AG04450 (cell line): Measurements from ENCODE around the gene RPTOR. TPM values are rescaled to one million over a fixed set of nuclear protein-coding genes. Genes with fewer than 3 reads are reported as not detected.

ENCODE experiments used
- CTCF ChIA-PET: fragments of 300-600, 350-600 bp; formaldehyde crosslinking; extraction: SDS; loops from one replicate; lab custom pipeline; 2022; ENCODE audit warnings: antibody characterized with exemption, inconsistent platforms; lab: Charles Lee
- POLR2A ChIA-PET: fragments of 350-600 bp; formaldehyde crosslinking; extraction: SDS; loops from one replicate; lab custom pipeline; 2021; ENCODE audit warnings: antibody characterized with exemption, inconsistent platforms; lab: Yijun Ruan, JAX
- DNase-seq: peaks from one replicate; pipeline ENCODE4 v3.0.0-alpha.2; 2011; ENCODE audit warnings: low read depth, low spot score
- H3K27ac ChIP-seq: one replicate; pipeline ENCODE4 v1.5.1; 2012; ENCODE audit warnings: low read depth, low read length, control low read depth
- H3K27me3 ChIP-seq: one replicate; pipeline ENCODE4 v1.6.0; 2012; ENCODE audit warnings: low read length; ENCODE audit not compliant: control insufficient read depth, insufficient read depth
- H3K4me3 ChIP-seq: 2 replicates; pipeline ENCODE4 v1.5.1; 2011; ENCODE audit warnings: mild to moderate bottlenecking, low read depth, low read length, control low read depth
- H3K9me3 ChIP-seq: 2 replicates; pipeline ENCODE4 v1.5.1; 2012; ENCODE audit warnings: low read length; ENCODE audit not compliant: control insufficient read depth, insufficient read depth
- polyA plus RNA-seq: library from polyadenylated mRNA; depleted of rRNA; stranded (reverse); fragments of >200 nt; gene quantifications from 2 replicates; pipeline ENCODE4 v1.2.3, GENCODE V29; 2011
- TF ChIP-seq, protein P1 (sequence below): IDR thresholded peaks from 2 replicates; pipeline ENCODE4 v1.5.1; 2011; ENCODE audit warnings: low read depth, low read length, control low read depth, inconsistent platforms

The RPTOR gene
- polyA plus RNA-seq, 1 experiment: 6.2 TPM

DNA sequence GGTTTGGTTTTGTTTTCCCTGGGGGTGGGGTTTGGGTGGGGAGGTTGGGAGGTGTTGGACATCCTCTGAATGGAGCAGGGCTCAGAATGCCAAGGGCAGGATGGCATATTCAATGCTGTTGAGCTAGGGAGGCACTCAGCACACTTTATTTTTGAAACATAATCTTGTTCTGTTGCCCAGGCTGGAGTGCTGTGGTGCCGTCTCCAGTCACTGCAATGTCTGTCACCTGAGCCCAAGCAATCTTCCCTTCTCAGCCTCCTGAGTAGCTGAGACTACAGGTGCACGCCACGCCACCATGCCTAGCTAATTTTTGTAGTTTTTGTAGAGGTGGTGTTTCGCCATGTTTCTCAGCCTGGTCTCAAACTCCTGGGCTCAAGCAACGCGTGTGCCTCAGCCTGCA, 186.1 kb downstream of the RPTOR start:
- ChIA-PET POLR2A (no interaction called here), CTCF (no interaction called here)
- Histone ChIP-seq H3K27ac (no peak overlapping the region), H3K27me3 (no peaks in the 10 kb centered on the region), H3K4me3 (no peak overlapping the region), H3K9me3 (no peaks in the 10 kb centered on the region; the same call in 1 of the 2 replicates)
- DNase-seq: no peak
- TF ChIP-seq, protein P1, sequence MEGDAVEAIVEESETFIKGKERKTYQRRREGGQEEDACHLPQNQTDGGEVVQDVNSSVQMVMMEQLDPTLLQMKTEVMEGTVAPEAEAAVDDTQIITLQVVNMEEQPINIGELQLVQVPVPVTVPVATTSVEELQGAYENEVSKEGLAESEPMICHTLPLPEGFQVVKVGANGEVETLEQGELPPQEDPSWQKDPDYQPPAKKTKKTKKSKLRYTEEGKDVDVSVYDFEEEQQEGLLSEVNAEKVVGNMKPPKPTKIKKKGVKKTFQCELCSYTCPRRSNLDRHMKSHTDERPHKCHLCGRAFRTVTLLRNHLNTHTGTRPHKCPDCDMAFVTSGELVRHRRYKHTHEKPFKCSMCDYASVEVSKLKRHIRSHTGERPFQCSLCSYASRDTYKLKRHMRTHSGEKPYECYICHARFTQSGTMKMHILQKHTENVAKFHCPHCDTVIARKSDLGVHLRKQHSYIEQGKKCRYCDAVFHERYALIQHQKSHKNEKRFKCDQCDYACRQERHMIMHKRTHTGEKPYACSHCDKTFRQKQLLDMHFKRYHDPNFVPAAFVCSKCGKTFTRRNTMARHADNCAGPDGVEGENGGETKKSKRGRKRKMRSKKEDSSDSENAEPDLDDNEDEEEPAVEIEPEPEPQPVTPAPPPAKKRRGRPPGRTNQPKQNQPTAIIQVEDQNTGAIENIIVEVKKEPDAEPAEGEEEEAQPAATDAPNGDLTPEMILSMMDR: no peak

- ChIA-PET CTCF (no interaction called here), POLR2A (no interaction called here)
- DNase-seq: no peak
- Histone ChIP-seq H3K9me3 (no peaks in the 10 kb centered on the region), H3K4me3 (no peak overlapping the region), H3K27ac (no peak overlapping the region), H3K27me3 (no peaks in the 10 kb centered on the region)
- TF ChIP-seq, protein P1: no peak
Measured at GRCh38 chr17:80731323-80731722, 186.7 kb downstream of the RPTOR start.

DNA sequence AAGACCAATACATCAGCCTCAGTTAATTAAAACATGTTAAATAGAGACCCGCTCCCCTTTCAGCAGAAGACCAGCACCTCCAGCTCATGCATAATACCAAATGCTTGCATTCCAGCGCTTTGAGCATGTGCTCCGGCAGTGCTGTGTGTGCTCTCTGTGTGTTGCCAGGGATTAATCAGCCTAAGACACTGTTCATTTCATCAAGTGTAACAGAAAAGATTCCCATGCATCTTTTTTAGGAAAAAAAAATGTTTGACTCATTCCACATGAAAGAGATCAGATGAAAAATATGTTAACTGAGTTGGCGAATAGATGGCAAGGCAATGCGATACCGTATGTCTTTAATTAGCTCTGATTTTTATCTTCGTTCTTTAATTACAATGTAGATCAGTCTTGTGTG, 187.6 kb downstream of the RPTOR start:
- no peak for DNase-seq
- POLR2A ChIA-PET: no interaction called here
- H3K4me3 ChIP-seq: no peak overlapping the region
- no peaks in the 10 kb centered on the region for H3K9me3 ChIP-seq
- no peak overlapping the region for H3K27ac ChIP-seq
- CTCF ChIA-PET: no interaction called here
- no peaks in the 10 kb centered on the region for H3K27me3 ChIP-seq
- TF ChIP-seq, protein P1: no peak

DNA sequence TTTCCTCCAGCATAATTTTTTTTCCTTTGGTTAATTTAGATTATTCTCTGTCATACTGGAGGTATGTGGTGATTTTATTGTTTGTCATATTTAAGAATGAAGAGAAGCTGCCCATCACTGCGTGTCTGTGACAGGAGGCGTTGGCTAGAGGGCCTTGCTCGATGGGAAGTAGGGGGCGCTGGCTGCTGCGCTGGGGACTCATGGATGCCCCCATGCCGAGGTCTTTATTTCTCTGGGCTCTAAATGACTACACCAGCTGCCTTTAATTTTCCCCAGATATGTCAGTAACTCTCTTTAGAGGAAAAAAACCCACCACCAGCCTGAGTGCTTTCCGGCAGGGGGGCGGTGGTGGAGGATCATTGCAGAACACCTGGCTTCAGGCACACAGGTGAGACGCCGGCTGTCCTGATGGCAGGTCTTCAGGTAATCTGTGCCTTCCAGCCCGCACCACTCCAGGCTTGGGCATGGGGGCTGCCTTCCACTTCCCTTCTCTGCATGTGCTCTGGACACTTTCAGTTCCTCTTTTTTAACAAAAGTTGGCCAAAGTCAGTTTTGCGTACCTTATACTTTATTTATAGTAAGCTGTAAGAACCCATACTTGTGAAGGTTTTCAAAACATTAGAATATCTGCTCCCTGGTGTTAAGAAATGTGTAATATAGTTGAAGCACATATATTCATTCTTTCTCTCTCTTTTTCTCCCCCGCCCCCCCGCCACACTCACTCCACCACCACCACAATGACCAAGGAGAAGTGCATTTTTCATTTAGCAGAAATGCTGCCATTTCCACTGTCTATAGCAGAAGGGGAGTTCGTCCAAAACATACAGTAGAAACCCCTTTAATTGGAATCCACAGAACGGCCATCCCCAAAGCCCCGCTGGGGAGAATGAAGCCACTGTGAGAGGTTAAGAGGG, 192.7 kb downstream of the RPTOR start:
- Histone ChIP-seq H3K4me3 (no peak overlapping the region), H3K27ac (no peak overlapping the region), H3K9me3 (peaks cover 10% of the 10 kb centered on the region), H3K27me3 (no peaks in the 10 kb centered on the region)
- POLR2A ChIA-PET: no interaction called here
- CTCF ChIA-PET: no interaction called here
- DNase-seq: no peak
- TF ChIP-seq, protein P1: no peak

DNA sequence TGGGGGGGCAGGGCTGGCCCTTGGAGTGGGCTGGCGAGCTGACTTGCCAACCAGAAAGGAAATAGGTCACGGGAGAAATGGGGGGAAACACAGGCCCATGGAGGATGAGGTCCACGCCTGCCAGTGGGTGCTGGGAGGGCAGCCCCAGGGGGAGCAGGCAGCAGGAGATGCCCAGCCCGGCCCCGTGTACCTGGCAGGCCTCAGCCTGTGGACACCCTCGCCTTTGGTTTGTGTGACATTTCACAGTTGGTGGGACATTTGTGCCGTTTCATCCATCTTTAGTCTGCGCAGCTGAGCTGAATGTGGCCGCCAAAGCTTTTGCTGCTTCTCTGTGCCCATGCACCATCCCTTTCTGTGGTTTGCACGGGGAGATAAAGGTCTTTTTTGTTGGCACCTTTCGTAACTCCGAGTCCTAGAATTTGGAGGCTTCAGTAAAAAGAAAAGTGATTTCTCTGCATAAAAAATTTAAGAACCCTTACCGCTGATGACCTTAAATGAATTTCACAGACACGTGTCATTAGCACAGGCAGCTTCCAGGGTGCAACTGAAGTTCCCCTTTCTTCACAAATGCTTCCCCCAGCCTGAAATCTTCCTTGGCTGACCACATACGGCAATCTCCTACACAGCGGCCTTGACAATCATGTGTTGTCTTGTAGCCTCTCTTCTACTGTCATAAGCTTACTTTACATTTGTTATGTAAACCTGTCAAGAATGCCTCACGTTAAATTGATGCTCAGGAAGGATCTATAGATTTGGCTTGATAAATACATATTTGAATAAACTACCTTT, 193.6 kb downstream of the RPTOR start:
- Histone ChIP-seq H3K4me3 (no peak overlapping the region), H3K27me3 (no peaks in the 10 kb centered on the region), H3K9me3 (peaks cover 10% of the 10 kb centered on the region), H3K27ac (no peak overlapping the region)
- ChIA-PET POLR2A (no interaction called here), CTCF (no interaction called here)
- TF ChIP-seq, protein P1: no peak
- no peak for DNase-seq
